Measurements from ENCODE around the gene PITX1. TPM values are rescaled to one million over a fixed set of nuclear protein-coding genes. Genes with fewer than 3 reads are reported as not detected.
A peak's percentile ranks its signal among the peaks of the same experiment; 100 is the strongest.

Gene PITX1
- total RNA-seq, 4 donors from 2014 or later, result 0.15 to 3.9 (median 1.6) TPM

DNA sequence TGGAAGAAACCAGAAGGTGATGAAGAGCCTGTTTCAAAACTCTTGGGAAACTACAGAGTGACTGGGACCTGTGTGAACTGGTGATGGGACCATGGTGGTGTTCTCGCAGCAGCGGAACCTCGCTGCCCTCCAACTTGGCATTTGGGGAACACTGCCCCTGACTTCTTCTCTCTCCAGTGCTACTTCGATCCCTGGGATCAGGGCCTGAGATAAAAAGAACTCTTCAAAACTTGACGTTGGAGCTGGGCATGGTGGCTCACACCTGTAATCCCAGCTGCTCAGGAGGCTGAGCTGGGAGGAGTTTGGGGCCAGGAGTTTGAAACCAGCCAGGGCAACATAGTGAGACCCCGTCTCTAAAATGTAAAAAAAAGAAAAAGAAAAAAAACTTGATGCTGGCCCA is 18.1 kb downstream of the PITX1 start:
- intact Hi-C loops (cut with DNase I; ENCODE audit: low total_unique reads), result no loop called here
- peak in 1 of 2 donors; percentile 54 for DNase-seq (ENCODE audit: low spot score in 2 of 2)
- no peak overlapping the region for H3K4me3 ChIP-seq (ENCODE audit: low read depth, poor library complexity, severe bottlenecking)
- no peak for TF ChIP-seq POLR2A (IDR thresholded peaks at IDR 0.05)
- TF ChIP-seq, protein P1, sequence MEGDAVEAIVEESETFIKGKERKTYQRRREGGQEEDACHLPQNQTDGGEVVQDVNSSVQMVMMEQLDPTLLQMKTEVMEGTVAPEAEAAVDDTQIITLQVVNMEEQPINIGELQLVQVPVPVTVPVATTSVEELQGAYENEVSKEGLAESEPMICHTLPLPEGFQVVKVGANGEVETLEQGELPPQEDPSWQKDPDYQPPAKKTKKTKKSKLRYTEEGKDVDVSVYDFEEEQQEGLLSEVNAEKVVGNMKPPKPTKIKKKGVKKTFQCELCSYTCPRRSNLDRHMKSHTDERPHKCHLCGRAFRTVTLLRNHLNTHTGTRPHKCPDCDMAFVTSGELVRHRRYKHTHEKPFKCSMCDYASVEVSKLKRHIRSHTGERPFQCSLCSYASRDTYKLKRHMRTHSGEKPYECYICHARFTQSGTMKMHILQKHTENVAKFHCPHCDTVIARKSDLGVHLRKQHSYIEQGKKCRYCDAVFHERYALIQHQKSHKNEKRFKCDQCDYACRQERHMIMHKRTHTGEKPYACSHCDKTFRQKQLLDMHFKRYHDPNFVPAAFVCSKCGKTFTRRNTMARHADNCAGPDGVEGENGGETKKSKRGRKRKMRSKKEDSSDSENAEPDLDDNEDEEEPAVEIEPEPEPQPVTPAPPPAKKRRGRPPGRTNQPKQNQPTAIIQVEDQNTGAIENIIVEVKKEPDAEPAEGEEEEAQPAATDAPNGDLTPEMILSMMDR (IDR thresholded peaks at IDR 0.05), result no peak
- WGBS, 2 donors, result 89 to 91% methylated on average over 6 of the region's 6 CpGs

DNA sequence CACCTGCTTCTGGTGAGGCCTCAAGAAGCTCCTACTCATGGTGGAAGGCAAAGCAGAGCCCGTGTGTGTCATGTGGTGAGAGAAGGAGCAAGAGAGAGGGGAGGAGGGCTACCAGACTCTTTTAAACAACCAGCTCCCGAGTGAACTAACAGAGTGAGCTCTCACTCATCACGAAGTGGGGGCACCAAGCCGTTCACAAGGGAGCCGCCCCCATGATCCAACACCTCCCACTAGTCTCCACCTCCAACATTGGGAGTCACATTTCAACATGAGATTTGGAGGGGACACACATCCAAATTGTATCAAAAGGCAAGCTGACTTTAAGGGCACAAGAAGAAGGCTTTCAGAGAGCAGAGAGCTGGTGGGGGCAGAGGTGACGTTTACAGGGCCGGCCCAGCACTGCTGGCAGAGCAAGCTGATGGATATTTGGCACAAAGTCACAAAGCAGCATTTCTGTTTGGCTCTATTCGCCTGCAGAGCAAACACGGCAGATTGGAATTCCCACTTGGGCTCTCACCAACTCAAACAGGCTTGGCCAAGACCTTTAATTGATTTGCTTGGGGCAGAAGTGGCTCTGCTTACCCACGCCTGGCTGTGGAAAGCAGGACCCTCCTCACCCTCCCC is 20.0 kb downstream of the PITX1 start:
- intact Hi-C loops (cut with DNase I; ENCODE audit: low total_unique reads), result no loop called here
- TF ChIP-seq, protein P1 (IDR thresholded peaks at IDR 0.05), result no peak
- no peak for TF ChIP-seq POLR2A (IDR thresholded peaks at IDR 0.05)
- no peak for DNase-seq (ENCODE audit: low spot score in 2 of 2)
- 37 to 39% methylated on average over 10 of the region's 10 CpGs for WGBS, 2 donors
- no peak overlapping the region for H3K4me3 ChIP-seq (ENCODE audit: low read depth, poor library complexity, severe bottlenecking)

DNA sequence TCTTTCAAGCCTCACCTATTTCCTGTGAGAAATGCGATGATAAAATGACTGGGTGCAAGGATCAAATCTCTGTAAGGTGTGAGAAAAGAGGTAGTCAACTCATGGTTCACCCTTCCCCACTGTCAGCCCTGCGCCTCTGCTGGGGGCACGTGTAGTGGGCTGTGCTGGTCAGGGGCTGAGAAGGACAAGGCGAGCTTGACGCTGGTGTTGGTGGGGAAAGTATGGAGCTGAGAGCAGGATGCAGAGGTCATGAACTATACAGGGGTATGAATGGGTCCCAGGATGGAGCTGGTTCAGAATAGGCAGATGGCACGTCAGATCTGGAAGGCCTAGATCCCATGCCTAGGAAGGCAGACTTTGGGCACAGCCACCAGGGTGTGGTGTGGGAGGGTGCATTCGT is 20.6 kb downstream of the PITX1 start:
- no peak for DNase-seq (ENCODE audit: low spot score in 2 of 2)
- H3K4me3 ChIP-seq (ENCODE audit: low read depth, poor library complexity, severe bottlenecking), result no peak overlapping the region
- WGBS, 2 donors, result 74 to 75% methylated on average over 7 of the region's 7 CpGs
- intact Hi-C loops (cut with DNase I; ENCODE audit: low total_unique reads), result no loop called here
- TF ChIP-seq POLR2A (IDR thresholded peaks at IDR 0.05), result no peak
- TF ChIP-seq, protein P1 (IDR thresholded peaks at IDR 0.05), result no peak

DNA sequence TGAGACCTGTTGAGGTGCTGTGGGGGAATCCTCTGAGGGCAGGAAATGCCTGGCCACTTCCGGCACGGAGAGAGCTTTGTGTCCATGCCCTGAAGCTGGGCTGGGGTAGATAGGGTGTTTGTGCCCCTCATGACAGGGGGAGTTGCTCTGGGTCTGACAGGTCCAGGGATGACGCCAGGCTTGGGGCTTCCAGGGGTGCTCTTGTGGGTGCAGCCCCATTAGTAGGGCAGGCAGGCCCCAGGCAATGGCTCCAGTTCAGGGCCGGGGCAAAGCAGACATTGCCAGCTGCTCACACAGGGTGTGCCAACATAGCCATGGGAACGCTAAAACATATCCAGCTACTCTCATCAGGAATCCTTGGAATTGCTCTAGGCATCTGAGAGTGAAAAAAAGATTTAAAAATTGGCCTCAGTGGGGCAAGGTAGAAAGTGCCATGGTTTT is 21.1 kb downstream of the PITX1 start:
- WGBS, 2 donors, result 48 to 59% methylated on average over 4 to 5 of the region's 5 CpGs
- DNase-seq (ENCODE audit: low spot score in 2 of 2), result peak; percentile 10 to 76
- H3K4me3 ChIP-seq (ENCODE audit: low read depth, poor library complexity, severe bottlenecking), result no peak overlapping the region
- TF ChIP-seq POLR2A (IDR thresholded peaks at IDR 0.05), result no peak
- TF ChIP-seq, protein P1 (IDR thresholded peaks at IDR 0.05), result no peak
- intact Hi-C loops (cut with DNase I; ENCODE audit: low total_unique reads), result no loop called here

DNA sequence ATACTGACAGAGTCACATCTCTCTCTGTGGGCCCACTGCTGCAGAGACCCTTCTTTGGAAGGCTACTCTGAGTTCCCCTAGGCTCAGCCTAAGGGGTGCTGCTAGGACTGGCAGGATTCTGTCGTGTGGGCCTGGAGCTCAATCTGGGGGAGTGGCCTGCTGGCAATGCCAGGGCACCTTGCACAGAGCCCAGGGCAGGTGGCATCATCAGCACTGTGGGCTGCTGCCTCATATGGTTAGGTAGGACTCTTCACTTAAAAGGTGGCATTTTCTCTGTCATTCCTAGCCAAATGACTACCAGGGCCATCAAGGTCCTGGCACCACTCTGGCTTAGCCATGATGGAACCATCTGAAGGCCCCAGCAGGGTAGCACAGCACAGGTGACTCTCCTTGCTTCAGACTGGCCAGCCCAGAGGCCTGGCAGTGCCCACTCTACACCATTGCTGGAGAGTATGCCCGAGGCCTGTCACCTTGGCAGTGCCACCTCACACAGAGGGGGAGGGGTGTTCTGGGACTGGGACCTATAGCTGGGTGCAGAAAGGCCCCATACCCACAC is 21.9 kb downstream of the PITX1 start:
- TF ChIP-seq, protein P1 (IDR thresholded peaks at IDR 0.05), result no peak
- no peak for TF ChIP-seq POLR2A (IDR thresholded peaks at IDR 0.05)
- H3K4me3 ChIP-seq (ENCODE audit: low read depth, poor library complexity, severe bottlenecking), result no peak overlapping the region
- peak in 1 of 2 donors; percentile 10 for DNase-seq (ENCODE audit: low spot score in 2 of 2)
- 83 to 92% methylated on average over 2 of the region's 2 CpGs for WGBS, 2 donors
- intact Hi-C loops (cut with DNase I; ENCODE audit: low total_unique reads), result no loop called here

Measured in lower leg skin (tissue), 4 donors.